GM18520 (cell line): ENCODE data around the gene LRRC8D.

Source experiments
- ATAC-seq: cut with Tn5 transposase; IDR thresholded peaks from one replicate; pipeline ENCODE4 v1.9.1; 2021; ENCODE audit not compliant: unreplicated experiment

LRRC8D gene

GRCh38 chr1:89953131-89953626, 132.3 kb downstream of the LRRC8D start:
- no peak for ATAC-seq

DNA sequence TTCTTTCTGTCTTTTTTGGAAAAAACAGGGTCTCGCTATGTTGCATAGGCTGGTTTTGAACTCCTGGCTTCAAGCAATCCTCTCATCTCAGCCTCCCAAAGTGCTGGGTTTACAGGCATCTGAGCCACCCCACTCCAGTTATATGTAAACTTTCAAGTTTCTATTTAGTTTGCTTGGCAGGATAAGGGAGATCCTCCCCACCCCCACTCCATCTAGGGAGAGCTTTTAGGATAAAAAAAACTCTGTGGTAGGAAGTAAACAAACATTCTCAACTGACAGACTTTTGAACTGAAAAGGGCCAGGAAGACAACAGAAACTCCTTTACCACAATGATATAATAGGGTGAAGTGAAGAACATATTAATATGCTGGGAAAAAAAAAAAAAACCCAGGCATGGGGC, 133.1 kb downstream of the LRRC8D start:
- ATAC-seq, result no peak

GRCh38 chr1:89954401-89954800, 133.6 kb downstream of the LRRC8D start:
- no peak for ATAC-seq

DNA sequence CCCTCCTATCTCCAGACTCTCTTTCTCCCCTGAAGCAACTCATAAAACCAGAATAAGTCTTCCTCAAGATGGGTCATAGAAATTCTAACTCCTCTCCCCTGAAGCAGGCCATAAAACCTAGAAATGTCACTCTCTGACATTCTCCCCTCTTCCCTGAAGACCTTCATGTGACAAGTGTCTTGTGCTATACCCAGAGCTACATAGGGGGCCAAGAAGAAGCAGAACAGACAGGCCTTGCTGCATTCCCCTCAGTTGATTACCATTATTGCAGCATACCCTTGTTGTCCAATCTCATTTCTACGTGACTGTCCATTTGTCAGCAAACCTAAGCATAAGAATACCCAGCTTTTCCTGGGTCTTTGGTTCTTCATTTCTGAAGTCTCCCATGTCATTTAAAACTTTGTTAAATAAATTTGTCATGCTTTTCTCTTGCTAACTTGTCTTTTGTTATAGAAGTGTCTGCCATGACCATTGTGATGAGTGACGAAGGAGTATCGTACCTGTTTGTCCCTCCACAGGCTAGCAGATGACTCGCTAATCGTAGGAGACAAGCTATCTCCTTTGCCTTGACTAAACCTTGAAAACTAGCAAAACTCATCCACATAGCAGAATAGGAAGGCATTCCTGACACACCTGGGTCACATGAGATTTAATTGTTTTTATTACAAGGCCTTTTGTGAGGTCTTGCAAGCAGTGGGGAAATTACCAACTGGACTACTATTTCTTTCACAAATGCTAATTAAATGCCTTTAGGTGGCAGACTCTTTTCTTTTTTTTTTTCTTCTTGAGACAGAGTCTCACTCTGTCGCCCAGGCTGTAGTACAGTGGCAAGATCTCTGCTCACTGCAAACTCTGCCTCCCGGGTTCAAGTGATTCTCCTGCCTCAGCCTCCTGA, 134.7 kb downstream of the LRRC8D start:
- ATAC-seq, result no peak

GRCh38 chr1:89957107-89957506, 136.3 kb downstream of the LRRC8D start:
- no peak for ATAC-seq

DNA sequence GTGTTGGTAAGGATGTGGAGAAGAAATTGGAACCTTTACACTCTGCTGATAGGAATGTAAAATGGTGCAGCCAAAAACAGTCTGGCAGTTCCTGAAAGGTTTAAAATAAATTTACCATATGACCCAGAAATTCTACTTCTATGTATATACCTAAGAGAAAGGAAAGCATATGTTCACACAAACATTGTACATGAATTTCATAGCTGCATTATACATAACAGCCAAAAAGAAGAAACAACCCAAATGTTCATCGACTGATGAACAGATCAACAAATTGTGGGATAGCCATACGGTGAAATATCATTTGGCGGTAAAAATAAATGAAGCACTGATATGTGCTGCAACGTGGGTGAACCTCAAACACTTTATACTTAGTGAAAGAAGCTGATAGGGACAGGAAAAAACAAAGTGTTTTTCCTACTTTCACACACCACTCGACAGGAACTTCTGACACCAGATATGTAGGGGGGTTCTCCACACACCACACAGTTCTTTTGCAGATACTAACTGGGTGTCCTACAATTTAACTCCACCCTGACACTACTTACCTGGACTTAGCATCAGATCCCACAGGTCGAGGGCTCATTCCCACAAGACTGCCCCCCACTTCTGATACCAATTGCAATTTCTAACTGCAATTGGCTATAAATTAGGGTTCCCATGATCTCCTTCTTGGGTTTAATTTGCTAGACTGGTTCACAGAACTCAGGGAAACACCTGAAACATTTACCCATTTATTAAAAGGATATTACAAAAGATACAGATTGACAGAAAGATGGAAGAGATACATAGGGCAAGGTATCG, 138.2 kb downstream of the LRRC8D start:
- no peak for ATAC-seq

DNA sequence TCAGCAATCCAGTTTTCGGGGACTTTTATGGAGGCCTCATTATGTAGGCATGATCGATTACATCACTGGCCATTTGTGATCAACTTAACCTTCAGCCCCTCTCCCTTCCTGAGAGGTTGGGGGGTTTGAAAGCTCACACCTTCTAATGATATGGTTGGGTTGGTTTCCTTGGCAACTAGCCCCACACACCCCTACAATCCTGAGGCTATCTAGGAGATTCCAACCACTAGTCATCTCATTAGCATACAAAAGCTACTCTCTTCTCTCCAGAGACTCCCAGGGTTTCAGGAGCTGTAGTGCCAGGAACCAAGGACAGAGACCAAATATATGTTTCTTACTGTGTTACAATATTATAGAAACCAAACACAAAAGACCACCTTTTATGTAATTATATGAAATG, 138.9 kb downstream of the LRRC8D start:
- ATAC-seq, result no peak

DNA sequence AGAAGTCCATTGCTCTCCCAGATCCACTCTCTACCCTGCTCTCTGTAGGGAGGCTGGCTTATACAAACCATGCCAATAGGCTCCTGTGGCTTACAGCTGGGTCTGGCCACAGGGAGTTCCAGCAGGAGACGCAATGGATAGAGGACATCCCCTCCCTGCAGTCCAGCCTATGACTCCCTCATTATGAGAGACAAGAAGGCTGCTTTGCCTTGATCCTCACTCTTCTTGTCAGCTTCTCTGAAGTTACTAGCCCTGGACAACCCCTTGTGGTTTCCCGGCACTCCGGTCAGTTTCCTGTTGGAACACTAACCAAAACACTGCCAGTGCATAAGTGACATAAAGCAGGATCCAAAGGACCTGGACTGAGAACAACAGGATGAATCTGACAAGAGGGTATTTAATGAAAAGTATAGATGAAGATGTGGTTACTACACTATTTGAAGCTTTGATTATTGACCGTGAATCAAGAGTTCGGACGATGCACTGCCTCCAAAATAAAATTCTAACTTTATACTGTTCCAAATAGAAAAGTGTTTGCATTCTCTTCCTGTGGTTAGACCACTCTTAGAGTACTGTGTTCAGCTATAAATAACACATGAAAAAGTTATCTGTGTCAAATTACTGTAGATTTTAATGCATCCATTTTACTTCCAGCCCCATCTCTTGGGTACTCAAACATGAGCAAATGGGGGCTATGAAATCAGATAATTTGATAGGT, 141.4 kb downstream of the LRRC8D start:
- ATAC-seq, result no peak

GRCh38 chr1:89962742-89963075, 141.9 kb downstream of the LRRC8D start:
- no peak for ATAC-seq

DNA sequence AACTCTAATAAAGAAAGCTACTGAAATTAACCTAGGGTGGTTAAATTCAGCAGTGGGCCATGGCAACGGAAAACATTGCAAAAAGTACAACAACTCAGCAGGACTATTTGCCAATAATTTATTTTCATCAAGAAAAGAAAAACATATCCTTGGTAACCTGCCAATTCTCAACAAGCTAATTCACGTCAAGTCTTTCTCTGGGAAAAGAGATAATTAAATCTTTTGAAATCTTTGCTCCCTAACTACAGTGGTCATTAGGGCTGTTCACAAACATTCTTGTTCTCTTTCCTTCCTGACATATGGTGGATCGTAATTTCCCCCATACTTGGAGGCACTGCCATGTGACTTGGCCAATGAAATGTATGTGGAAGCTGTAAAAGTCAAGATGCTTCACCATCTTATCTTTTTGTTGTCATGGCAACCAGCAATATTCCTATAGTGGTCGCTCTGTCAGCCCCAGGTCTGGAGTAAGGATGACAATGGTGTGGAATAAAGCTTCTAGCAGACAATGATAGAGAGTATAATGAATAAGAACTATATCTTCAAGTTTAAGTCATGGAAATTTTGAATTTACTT, 144.4 kb downstream of the LRRC8D start:
- ATAC-seq, result no peak

- ATAC-seq, result no peak
Observed at GRCh38 chr1:89966656-89967055, 145.8 kb downstream of the LRRC8D start.

DNA sequence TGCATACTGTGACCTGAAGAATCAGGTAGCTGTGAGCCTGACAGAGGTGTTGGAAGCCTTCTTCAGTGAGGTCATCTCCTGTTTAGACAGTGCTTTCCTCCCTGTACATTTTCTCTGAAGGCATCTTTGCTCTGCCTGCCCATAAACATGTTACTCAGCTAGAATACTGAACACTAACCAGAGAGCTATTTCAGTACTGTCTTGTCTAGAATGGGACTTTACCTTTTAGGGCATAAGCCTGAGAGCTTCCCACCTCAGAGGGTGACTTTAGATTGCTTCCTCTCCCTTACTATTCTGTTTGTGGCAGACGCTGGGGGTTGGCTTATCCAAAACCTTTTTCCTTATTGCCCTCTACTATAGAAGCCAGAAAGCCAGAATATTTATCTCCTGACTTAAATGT, 150.8 kb downstream of the LRRC8D start:
- ATAC-seq, result peak; percentile 81

DNA sequence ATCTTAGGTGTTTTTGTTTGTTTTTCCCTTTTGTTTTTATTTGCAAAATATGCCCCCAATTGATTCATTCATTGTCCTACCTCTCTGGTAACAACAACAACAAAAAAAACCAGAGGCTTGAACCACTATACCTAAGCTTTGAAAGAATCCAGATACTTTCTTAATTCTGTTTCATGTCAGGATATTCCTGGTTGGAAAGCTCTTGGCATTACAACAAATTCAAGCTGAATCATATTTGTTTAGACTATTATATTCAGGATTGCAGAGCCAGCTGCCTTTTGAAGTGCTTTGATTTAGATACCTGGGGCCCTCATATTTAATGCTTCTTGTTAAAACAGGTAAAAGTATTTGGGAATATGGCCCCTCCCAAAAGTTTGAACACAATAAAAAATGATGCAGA, 151.2 kb downstream of the LRRC8D start:
- no peak for ATAC-seq

DNA sequence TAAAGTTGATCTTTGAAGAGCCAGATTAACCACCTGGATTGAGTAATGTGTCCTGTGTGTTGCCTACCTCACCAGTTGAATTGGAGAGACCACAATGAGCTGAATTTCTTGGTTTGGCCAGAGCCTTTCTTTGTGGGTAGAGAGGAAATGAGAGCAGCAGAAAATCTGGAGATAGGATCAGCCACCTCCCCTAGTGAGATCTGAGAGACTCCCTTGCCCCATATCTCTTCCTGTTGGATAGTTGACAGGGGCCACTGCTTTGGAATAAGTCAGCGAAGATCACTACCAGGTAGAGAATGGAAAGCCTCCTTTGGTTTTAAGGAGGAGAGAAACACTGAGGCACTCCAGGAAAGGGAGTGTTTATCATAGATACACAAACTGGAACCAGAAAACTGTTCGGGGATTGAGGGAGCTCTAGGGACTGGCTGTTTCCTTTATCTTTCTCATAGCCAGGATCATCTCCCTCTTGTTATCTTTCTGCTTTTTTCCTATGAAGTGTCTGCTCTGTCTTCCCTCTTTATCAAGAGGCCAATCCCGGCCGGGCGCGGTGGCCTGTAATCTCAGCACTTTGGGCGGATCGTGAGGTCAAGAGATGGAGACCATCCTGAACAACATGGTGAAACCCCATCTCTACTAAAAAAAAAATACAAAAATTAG, 152.8 kb downstream of the LRRC8D start:
- ATAC-seq, result no peak

DNA sequence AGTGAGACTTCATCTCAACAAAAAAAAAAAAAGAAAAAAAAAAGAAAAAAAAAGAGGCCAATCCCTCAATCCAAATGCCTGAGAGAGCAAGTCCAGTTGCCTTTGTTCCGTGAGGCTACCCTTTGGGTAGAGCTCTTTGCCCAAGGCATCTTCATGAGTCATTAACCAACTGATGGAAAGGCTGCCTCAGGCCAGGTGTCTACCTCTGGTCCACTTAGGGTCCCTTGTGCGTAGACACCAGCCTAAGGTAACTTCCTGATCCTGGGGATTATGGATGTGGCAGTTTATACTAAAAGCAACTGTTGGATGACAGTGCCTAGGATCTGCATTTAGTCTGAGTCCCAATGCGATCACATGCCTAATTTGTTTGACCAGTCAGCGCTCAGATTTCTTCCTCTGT, 153.4 kb downstream of the LRRC8D start:
- no peak for ATAC-seq

GRCh38 chr1:89974696-89975470, 154.1 kb downstream of the LRRC8D start:
- ATAC-seq, result no peak

DNA sequence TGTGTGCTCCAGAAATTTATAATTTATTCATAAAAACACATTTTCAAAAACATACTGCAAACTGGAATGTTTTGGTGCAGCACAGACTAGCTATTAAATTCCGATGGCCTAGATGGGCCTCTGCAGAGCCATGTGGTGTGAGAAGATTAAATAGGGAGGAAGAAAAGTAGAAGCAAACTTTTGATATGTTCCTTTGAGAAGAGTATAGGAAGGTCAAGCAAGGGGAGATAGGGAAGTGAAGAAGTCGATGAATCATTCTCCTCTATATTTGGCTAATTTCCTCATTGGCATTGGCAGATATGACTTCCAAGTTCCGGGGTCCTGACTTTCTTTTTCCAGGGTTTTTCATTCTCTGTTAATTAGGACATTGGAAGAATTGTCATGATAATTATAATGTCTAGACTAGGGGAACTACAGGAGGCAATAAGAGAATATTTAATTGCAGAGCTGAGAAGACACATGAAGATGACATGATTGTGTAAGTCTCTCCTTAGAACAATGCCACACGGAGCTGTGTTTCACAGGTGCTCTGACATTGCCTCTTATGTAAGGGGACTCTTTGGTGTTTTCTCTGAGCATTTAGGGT, 154.8 kb downstream of the LRRC8D start:
- ATAC-seq, result no peak

- ATAC-seq, result no peak
Observed at GRCh38 chr1:89978755-89979154, 157.9 kb downstream of the LRRC8D start.

DNA sequence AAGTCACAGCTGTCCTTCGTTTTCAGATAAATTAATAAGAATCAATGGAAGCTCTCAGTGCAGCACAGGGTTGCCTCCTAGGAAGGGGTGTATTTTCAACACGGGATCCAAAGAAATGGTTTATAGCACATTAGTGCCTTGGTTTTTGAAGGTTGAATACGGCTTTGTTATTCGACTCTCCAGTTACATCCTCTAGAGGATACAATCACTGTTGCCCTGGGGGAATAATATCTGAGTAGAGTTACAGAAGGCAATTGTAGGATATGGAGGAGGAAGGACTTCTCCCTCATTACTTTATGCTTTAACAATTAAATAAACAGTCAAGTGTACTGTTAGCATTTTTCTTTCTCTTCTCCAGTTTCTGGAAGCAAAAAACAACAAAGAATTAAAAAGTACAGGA, 159.8 kb downstream of the LRRC8D start:
- no peak for ATAC-seq
